ENCODE measurements around the gene LGR4.

The LGR4 gene

DNA sequence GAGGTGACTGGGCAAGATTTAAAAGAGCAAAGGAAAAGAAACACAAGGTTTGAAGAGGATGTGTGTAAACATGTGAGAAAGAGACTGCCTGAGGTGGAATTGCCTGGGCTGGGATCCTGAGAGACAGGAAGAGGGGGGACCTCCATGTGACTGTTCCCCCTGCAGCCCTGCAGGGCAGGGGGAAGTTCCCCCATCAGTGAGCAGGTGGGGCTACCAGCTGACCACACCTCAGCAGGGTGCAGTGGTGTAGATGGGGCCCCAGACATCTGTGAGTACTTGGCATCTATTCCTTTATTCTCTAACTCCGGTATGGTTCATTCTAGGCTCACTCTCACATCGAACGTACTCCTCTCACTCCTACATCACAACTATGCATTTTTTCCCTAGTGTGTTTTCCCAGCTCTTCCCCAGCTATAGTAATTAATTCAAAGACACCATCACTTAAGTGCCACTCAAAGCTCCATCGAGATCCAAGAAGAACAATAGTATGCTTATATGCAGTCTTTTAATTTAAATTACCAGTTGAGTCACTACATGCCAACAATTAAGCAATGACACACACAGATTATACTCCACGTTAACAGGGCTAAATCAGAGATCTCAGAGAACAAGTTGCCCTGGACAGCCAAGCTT is 42.7 kb downstream of the LGR4 start (continued):
- TF ChIP-seq PRDM10 (tag by site-specific recombination; IDR thresholded peaks at IDR 0.05) (peak; percentile 74), PATZ1 (tag by site-specific recombination; IDR thresholded peaks at IDR 0.05) (0 out of 2 replicates have a peak, but pooled peaks have one; percentile 17), ZNF169 (tag by site-specific recombination; IDR thresholded peaks at IDR 0.05) (no peak), ZNF175 (tag by site-specific recombination; IDR thresholded peaks at IDR 0.05) (no peak), ZNF621 (tag by site-specific recombination; IDR thresholded peaks at IDR 0.05) (no peak), ZNF140 (tag by site-specific recombination; IDR thresholded peaks at IDR 0.05) (no peak), ZNF48 (tag by site-specific recombination; IDR thresholded peaks at IDR 0.05) (no peak), ZNF768 (tag by site-specific recombination; IDR thresholded peaks at IDR 0.05) (no peak), ZBTB20 (tag by site-specific recombination; IDR thresholded peaks at IDR 0.05) (peak; percentile 41)

- POLR2A ChIA-PET = interaction anchor here (0.7 kb wide), 1 partner anchor 11 kb away, joined by 3 read pairs; no protein-coding TSS in a partner anchor
- CTCF ChIA-PET = interaction anchor here (0.6 kb wide), 1 partner anchor 17 kb away, joined by 10 read pairs; no protein-coding TSS in a partner anchor
- peaks cover 13% of the 10 kb centered on the region for H3K4me1 ChIP-seq (ENCODE audit: control insufficient read depth, insufficient read depth, low read length)
- H3K4me3 ChIP-seq (ENCODE audit: low read depth, low read length) = no peak overlapping the region
- no peak overlapping the region for H3K27ac ChIP-seq (ENCODE audit: extremely low read depth, low read depth, low read length)
- H3K36me3 ChIP-seq (ENCODE audit: control insufficient read depth in 2 of 2, insufficient read depth in 1 of 2, low read length in 2 of 2) = peaks cover 0 to 4% of the 10 kb centered on the region in 2 experiments; a peak in 1 of 3 replicates
- peak; percentile 30; the same call in 1 of the 2 replicates for TF ChIP-seq FEZF1 (tag by site-specific recombination; IDR thresholded peaks at IDR 0.05)
- TF ChIP-seq ZNF157 (tag by site-specific recombination; IDR thresholded peaks at IDR 0.05) = no peak
- H3K9me3 ChIP-seq (ENCODE audit: control insufficient read depth, insufficient read depth, low read depth, low read length) = no peaks in the 10 kb centered on the region
Measured at GRCh38 chr11:27427183-27427980, 45.2 kb downstream of the LGR4 start.

- no peaks in the 10 kb centered on the region for H3K9me3 ChIP-seq (ENCODE audit: control insufficient read depth, insufficient read depth, low read depth, low read length)
- H3K4me1 ChIP-seq (ENCODE audit: control insufficient read depth, insufficient read depth, low read length) = peaks cover 16% of the 10 kb centered on the region
- ChIA-PET CTCF (interaction anchor here (0.7 kb wide), 1 partner anchor 16 kb away, joined by 3 read pairs; no protein-coding TSS in a partner anchor), POLR2A (no interaction called here)
- TF ChIP-seq, protein P1, sequence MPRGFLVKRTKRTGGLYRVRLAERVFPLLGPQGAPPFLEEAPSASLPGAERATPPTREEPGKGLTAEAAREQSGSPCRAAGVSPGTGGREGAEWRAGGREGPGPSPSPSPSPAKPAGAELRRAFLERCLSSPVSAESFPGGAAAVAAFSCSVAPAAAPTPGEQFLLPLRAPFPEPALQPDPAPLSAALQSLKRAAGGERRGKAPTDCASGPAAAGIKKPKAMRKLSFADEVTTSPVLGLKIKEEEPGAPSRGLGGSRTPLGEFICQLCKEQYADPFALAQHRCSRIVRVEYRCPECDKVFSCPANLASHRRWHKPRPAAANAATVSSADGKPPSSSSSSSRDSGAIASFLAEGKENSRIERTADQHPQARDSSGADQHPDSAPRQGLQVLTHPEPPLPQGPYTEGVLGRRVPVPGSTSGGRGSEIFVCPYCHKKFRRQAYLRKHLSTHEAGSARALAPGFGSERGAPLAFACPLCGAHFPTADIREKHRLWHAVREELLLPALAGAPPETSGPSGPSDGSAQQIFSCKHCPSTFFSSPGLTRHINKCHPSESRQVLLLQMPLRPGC (tag by site-specific recombination; IDR thresholded peaks at IDR 0.05) = no peak
- no peak for TF ChIP-seq ZBTB7A (tag by site-specific recombination; IDR thresholded peaks at IDR 0.05; ENCODE audit: low read depth)
- no peak for TF ChIP-seq ZNF292 (tag by site-specific recombination; IDR thresholded peaks at IDR 0.05; ENCODE audit: borderline replicate concordance, low read depth)
- no peak for TF ChIP-seq ZNF157 (tag by site-specific recombination; IDR thresholded peaks at IDR 0.05)
- no peak for TF ChIP-seq ZNF37A (tag by site-specific recombination; IDR thresholded peaks at IDR 0.05)
- TF ChIP-seq PATZ1 (tag by site-specific recombination; IDR thresholded peaks at IDR 0.05) = no peak
- TF ChIP-seq ZNF48 (tag by site-specific recombination; IDR thresholded peaks at IDR 0.05) = no peak
- H3K4me3 ChIP-seq (ENCODE audit: low read depth, low read length) = no peak overlapping the region
- H3K27ac ChIP-seq (ENCODE audit: extremely low read depth, low read depth, low read length) = no peak overlapping the region
- peaks cover 0 to 4% of the 10 kb centered on the region in 2 experiments; a peak in 1 of 3 replicates for H3K36me3 ChIP-seq (ENCODE audit: control insufficient read depth in 2 of 2, insufficient read depth in 1 of 2, low read length in 2 of 2)
Measured at GRCh38 chr11:27425814-27426213, 46.8 kb downstream of the LGR4 start.
